ENCODE data around the gene NXF1.
A peak's percentile ranks its signal among the peaks of the same experiment; 100 is the strongest.
"Not testable (repeated sequence)": the region's sequence is repeated elsewhere in the genome, so short reads cannot be mapped to it uniquely, and the experiment has no call there.

The NXF1 gene

DNA sequence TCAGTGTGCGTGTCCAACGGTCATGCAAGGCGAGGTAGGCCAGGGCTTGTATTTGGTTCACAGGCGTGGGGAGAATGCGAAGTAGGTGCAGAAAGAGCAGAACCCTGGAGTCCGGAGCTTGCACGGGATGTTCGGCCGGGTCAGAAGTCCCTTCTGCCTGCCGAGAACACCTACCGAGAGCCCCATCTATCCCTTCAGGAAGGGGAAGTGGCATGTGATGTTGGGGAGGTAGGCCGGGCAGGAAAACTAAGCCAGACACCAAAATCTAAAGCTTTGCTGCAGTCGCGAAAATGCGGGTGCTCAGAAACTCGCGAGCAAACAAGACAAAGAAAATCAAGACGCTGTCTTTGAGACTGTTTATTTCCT lies 34.5 kb downstream of the NXF1 start:
- TF ChIP-seq HDGF (IDR thresholded peaks at IDR 0.05; ENCODE audit: borderline replicate concordance) (no peak), TARDBP (IDR thresholded peaks at IDR 0.05) (no peak), CTBP1 (IDR thresholded peaks at IDR 0.05; ENCODE audit: borderline replicate concordance) (no peak), ARNT (IDR thresholded peaks at IDR 0.05) (no peak), ELF4 (IDR thresholded peaks at IDR 0.05) (no peak), BHLHE40 (IDR thresholded peaks at IDR 0.05; ENCODE audit: borderline replicate concordance) (no peak), SUZ12 (IDR thresholded peaks at IDR 0.05) (no peak), LEF1 (IDR thresholded peaks at IDR 0.05; ENCODE audit: borderline replicate concordance) (no peak), FOXK2 (IDR thresholded peaks at IDR 0.05) (no peak), ZNF384 (IDR thresholded peaks at IDR 0.05) (no peak), NFRKB (IDR thresholded peaks at IDR 0.05) (no peak), SP1 (IDR thresholded peaks at IDR 0.05) (no peak), L3MBTL2 (conservative IDR thresholded peaks at IDR 0.05) (no peak), FOXM1 (IDR thresholded peaks at IDR 0.05; ENCODE audit: borderline replicate concordance) (no peak), FOXA1 (IDR thresholded peaks at IDR 0.05) (no peak)
- TF ChIP-seq, protein P1, sequence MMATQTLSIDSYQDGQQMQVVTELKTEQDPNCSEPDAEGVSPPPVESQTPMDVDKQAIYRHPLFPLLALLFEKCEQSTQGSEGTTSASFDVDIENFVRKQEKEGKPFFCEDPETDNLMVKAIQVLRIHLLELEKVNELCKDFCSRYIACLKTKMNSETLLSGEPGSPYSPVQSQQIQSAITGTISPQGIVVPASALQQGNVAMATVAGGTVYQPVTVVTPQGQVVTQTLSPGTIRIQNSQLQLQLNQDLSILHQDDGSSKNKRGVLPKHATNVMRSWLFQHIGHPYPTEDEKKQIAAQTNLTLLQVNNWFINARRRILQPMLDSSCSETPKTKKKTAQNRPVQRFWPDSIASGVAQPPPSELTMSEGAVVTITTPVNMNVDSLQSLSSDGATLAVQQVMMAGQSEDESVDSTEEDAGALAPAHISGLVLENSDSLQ (IDR thresholded peaks at IDR 0.05): no peak
- CTCF ChIA-PET: interaction anchor here (0.6 to 3.4 kb wide), 5 partner anchors 15 to 228 kb away, joined by 3 to 16 read pairs (median 4); partner anchors contain the start of gene ZBTB3
- POLR2A ChIA-PET: interaction anchor here (0.8 to 5.5 kb wide), 21 partner anchors 9 to 179 kb away, joined by 3 to 64 read pairs (median 4); partner anchors contain the start of genes C11orf98, CSKMT, HNRNPUL2 and LRRN4CL
- no peak for DNase-seq (ENCODE audit: extremely low spot score)

DNA sequence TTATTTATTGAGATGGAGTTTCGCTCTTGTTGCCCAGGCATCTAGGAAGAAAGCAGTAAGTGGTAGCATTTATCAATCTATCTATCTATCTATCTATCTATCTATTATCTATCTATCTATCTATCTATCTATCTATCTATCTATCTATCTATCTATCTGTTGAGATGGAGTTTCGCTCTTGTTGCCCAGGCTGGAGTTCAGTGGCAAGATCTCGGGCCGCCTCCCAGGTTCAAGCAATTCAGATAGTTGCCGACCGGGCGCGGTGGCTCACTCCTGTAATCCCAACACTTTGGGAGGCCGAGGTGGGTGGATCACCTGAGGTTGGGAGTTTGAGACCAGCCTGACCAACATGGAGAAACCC lies 44.4 kb downstream of the NXF1 start:
- POLR2A ChIA-PET: interaction anchor here (1.0 to 3.1 kb wide), 11 partner anchors 7 to 187 kb away, joined by 3 to 31 read pairs (median 7); partner anchors contain the start of genes EEF1G, HNRNPUL2, STX5 and TAF6L
- DNase-seq (ENCODE audit: extremely low spot score); CTCF ChIA-PET: not testable (repeated sequence)

DNA sequence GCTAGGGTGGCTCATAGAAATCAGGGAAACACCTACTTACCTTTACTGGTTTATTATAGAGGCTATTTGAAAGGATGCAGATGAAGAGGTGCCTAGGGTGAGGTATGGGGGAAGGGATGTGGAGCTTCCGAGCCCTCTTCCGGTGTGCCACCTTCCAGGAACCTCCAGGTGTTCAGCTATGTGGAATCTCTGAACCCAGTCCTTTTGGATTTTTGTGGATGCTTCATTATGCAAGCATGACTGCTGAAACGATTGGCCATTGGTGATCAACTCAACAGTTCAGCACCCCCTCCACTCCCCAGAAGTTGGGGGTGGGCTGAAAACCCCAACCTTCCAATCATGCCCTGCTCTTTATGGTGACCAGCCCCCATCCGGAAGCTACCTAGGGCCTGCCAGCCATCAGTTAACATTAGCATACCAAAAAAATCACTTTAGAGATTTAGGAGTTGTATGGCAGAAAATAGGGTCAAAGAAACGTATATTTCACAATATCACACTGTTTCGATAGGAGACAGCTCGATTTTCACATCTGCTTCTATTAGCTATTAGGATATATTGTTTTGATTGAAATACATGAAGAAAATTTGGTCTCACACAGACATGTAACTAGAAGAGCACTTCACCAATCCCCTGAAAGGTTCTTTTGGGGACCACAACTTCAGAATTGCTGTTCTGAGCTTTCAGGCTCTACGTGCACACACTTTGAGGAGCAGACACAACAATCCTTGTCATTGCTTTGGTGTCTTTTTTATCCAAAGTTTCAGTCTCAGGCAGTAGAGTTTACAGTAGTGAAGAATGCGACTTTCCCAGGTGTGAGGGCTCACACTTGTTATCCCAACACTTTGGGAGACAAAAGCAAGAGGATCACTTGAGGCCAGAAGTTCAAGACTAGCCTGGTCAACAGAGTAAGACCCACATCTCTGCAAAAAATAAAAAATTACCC lies 47.1 kb downstream of the NXF1 start:
- ChIA-PET POLR2A (interaction anchor here (0.6 to 1.7 kb wide), 5 partner anchors 10 to 83 kb away, joined by 3 to 7 read pairs (median 3); partner anchors contain the start of genes HNRNPUL2 and TAF6L), CTCF (no interaction called here)
- TF ChIP-seq NFRKB (IDR thresholded peaks at IDR 0.05) (no peak), HDGF (IDR thresholded peaks at IDR 0.05; ENCODE audit: borderline replicate concordance) (no peak), BHLHE40 (IDR thresholded peaks at IDR 0.05; ENCODE audit: borderline replicate concordance) (no peak), SUZ12 (IDR thresholded peaks at IDR 0.05) (no peak), FOXA1 (IDR thresholded peaks at IDR 0.05) (no peak), LEF1 (IDR thresholded peaks at IDR 0.05; ENCODE audit: borderline replicate concordance) (no peak), ELF4 (IDR thresholded peaks at IDR 0.05) (no peak), SP1 (IDR thresholded peaks at IDR 0.05) (no peak), ARNT (IDR thresholded peaks at IDR 0.05) (no peak)
- no peak for DNase-seq (ENCODE audit: extremely low spot score)

DNA sequence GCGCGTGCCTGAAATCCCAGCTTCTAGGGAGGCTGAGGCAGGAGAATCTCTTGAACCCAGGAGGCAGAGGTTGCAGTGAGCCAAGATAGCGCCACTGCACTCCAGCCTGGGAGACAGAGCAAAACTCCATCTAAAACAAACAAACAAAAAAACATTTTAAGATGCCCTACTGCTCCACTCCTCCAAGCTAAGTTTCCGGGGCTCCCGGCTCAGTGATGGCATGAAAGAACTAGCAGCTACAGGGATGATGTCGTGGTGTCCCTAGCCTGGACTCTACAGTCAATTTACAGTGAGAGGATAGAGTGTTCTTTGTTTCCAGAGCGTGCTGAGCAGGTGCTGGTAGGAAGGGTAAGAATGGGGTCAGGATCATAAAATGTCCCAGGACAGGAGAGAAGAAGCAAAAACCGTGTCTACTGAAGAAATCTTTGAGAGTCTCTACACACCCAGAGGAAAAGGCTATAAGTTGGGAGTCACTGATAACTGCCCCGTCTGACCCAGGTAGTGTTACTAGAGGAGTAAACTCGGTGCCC lies 50.1 kb downstream of the NXF1 start:
- no peak for DNase-seq (ENCODE audit: extremely low spot score)
- no peak for TF ChIP-seq NFRKB (IDR thresholded peaks at IDR 0.05)
- TF ChIP-seq TARDBP (IDR thresholded peaks at IDR 0.05): no peak
- TF ChIP-seq LEF1 (IDR thresholded peaks at IDR 0.05; ENCODE audit: borderline replicate concordance): no peak
- TF ChIP-seq FOXM1 (IDR thresholded peaks at IDR 0.05; ENCODE audit: borderline replicate concordance): no peak
- TF ChIP-seq SUZ12 (IDR thresholded peaks at IDR 0.05): no peak
- TF ChIP-seq FOXA1 (IDR thresholded peaks at IDR 0.05): no peak
- no peak for TF ChIP-seq BHLHE40 (IDR thresholded peaks at IDR 0.05; ENCODE audit: borderline replicate concordance)
- TF ChIP-seq HDGF (IDR thresholded peaks at IDR 0.05; ENCODE audit: borderline replicate concordance): no peak
- TF ChIP-seq SP1 (IDR thresholded peaks at IDR 0.05): no peak
- TF ChIP-seq ARNT (IDR thresholded peaks at IDR 0.05): no peak
- no peak for TF ChIP-seq CTBP1 (IDR thresholded peaks at IDR 0.05; ENCODE audit: borderline replicate concordance)
- TF ChIP-seq, protein P1 (IDR thresholded peaks at IDR 0.05): no peak
- CTCF ChIA-PET: interaction anchor here (2.1 kb wide), 1 partner anchor 15 kb away, joined by 7 read pairs; no protein-coding TSS in a partner anchor
- POLR2A ChIA-PET: interaction anchor here (1.1 to 6.3 kb wide), 7 partner anchors 14 to 164 kb away, joined by 3 to 97 read pairs (median 7); partner anchors contain the start of genes HNRNPUL2, MTA2, TAF6L and TTC9C

DNA sequence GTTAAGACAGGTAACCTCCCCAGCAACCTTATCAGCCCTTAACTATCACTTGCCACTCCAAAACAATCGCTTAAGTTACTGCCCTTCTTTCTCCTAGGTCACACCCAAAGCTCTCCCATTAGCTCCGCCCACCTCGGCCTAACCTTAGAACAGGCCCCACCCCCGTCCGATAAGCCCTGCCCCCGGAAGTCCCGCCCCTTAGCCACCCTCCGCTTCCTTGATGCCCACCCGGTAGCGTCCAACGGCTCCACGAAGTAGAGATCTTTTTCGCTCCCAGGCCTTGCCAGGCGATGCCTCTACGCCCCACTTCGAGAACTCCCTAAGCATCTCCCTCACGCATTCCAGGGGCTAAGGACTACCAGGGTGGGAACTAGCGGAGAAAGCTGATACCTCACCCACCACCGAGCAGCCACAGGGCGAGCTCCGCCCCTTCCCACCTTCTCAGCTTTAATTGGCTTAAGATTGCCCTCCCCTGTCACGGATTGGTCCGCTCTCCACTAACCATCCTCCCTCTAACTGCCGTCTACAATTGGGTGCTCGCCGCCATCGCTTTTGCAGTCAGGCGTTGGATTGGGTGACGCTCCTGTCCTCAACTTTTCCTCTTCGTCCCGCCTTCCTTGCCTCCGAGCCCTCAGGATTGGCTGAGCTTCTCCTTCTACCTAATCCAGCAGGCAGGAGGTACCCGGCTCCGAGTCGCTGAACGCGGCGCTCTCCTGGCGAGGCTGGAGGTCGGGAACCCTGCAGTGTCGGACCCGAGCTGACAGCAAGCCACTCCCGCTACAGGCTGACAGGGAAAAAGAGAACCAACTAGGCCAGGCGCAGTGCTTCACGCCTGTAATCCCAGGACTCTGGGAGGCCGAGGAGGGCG lies 51.3 kb downstream of the NXF1 start, which contains the start of gene ZBTB3:
Gene ZBTB3, minus strand, starts transcription at position 425 of the 868 bp plus-strand sequence. CDS start 496 bp downstream, outside the sequence.
- ChIA-PET POLR2A (interaction anchor here (0.7 to 6.3 kb wide), 58 partner anchors 8 to 330 kb away, joined by 3 to 97 read pairs (median 4); partner anchors contain the start of genes B3GAT3, BSCL2, C11orf98 and CSKMT), CTCF (interaction anchor here (0.6 to 2.1 kb wide), 8 partner anchors 8 to 127 kb away, joined by 3 to 7 read pairs (median 3); partner anchors contain the start of genes POLR2G and TAF6L)
- peak; percentile 94 for DNase-seq (ENCODE audit: extremely low spot score)
- TF ChIP-seq TARDBP (IDR thresholded peaks at IDR 0.05) (no peak), SP1 (IDR thresholded peaks at IDR 0.05) (peak; percentile 72), ELF4 (IDR thresholded peaks at IDR 0.05) (peak; percentile 65), NFRKB (IDR thresholded peaks at IDR 0.05) (no peak), L3MBTL2 (conservative IDR thresholded peaks at IDR 0.05) (peak; percentile 81), ZNF384 (IDR thresholded peaks at IDR 0.05) (no peak)
- TF ChIP-seq, protein P1 (IDR thresholded peaks at IDR 0.05): peak; percentile 99

Data from HEK293T (cell line).